Activated CD8-positive, alpha-beta memory T cell treated with anti-CD3 and anti-CD28 coated beads, Interleukin-2, amount 50 U/mL, for 4 hours (primary cell): ENCODE results near the gene CTNNA3.

Experiments
- DNase-seq: peaks from one replicate; pipeline ENCODE4 v3.0.0-alpha.2; 2020

The CTNNA3 gene

GRCh38 chr10:67664942-67665341 lies 31.1 kb downstream of the CTNNA3 start:
- no peak for DNase-seq

- no peak for DNase-seq
Observed at GRCh38 chr10:67663449-67664087, 32.4 kb downstream of the CTNNA3 start.

- DNase-seq: no peak
Observed at GRCh38 chr10:67662415-67662814, 33.6 kb downstream of the CTNNA3 start.

GRCh38 chr10:67659497-67659896 lies 36.5 kb downstream of the CTNNA3 start:
- DNase-seq: no peak

- no peak for DNase-seq
Observed at GRCh38 chr10:67657775-67658174, 38.2 kb downstream of the CTNNA3 start.

- DNase-seq: no peak
Observed at GRCh38 chr10:67650558-67650957, 45.4 kb downstream of the CTNNA3 start.

GRCh38 chr10:67648613-67649229 lies 47.3 kb downstream of the CTNNA3 start:
- no peak for DNase-seq

GRCh38 chr10:67630904-67631303 lies 65.1 kb downstream of the CTNNA3 start:
- no peak for DNase-seq

- DNase-seq: no peak
Observed at GRCh38 chr10:67629461-67629971, 66.5 kb downstream of the CTNNA3 start.

- DNase-seq: no peak
Observed at GRCh38 chr10:67622984-67623383, 73.0 kb downstream of the CTNNA3 start.

GRCh38 chr10:67622511-67622910 lies 73.5 kb downstream of the CTNNA3 start:
- no peak for DNase-seq

GRCh38 chr10:67621834-67622233 lies 74.2 kb downstream of the CTNNA3 start:
- no peak for DNase-seq

GRCh38 chr10:67618116-67618515 lies 77.9 kb downstream of the CTNNA3 start:
- no peak for DNase-seq

- peak; percentile 28 for DNase-seq
Observed at GRCh38 chr10:67612577-67613537, 83.1 kb downstream of the CTNNA3 start.

- no peak for DNase-seq
Observed at GRCh38 chr10:67612176-67612575, 83.8 kb downstream of the CTNNA3 start.

GRCh38 chr10:67609996-67610793 lies 85.8 kb downstream of the CTNNA3 start:
- no peak for DNase-seq

- no peak for DNase-seq
Observed at GRCh38 chr10:67608001-67608400, 88.0 kb downstream of the CTNNA3 start.

- no peak for DNase-seq
Observed at GRCh38 chr10:67607472-67607871, 88.5 kb downstream of the CTNNA3 start.

- no peak for DNase-seq
Observed at GRCh38 chr10:67606572-67606971, 89.4 kb downstream of the CTNNA3 start.

GRCh38 chr10:67603701-67604100 lies 92.3 kb downstream of the CTNNA3 start:
- no peak for DNase-seq

- no peak for DNase-seq
Observed at GRCh38 chr10:67603086-67603485, 92.9 kb downstream of the CTNNA3 start.

GRCh38 chr10:67602268-67602950 lies 93.6 kb downstream of the CTNNA3 start:
- DNase-seq: no peak
